ENCODE results near the gene GET3.

Gene GET3

GRCh38 chr19:12752056-12752781 is 14.9 kb downstream of the GET3 start:
- DNase-seq (ENCODE audit: low spot score), result no peak

- no peak for DNase-seq (ENCODE audit: low spot score)
Measured at GRCh38 chr19:12754465-12755196, 17.3 kb downstream of the GET3 start.

- no peak for DNase-seq (ENCODE audit: low spot score)
Measured at GRCh38 chr19:12756150-12756883, 19.0 kb downstream of the GET3 start.

GRCh38 chr19:12757544-12758274 is 20.4 kb downstream of the GET3 start:
- DNase-seq (ENCODE audit: low spot score), result peak; percentile 95

- DNase-seq (ENCODE audit: low spot score), result no peak
Measured at GRCh38 chr19:12759686-12760085, 22.4 kb downstream of the GET3 start.

- DNase-seq (ENCODE audit: low spot score), result no peak
Measured at GRCh38 chr19:12763100-12763499, 25.8 kb downstream of the GET3 start.

GRCh38 chr19:12764698-12765097 is 27.4 kb downstream of the GET3 start:
- no peak for DNase-seq (ENCODE audit: low spot score)

GRCh38 chr19:12766051-12766521 is 28.8 kb downstream of the GET3 start:
- DNase-seq (ENCODE audit: low spot score), result peak; percentile 93

- no peak for DNase-seq (ENCODE audit: low spot score)
Measured at GRCh38 chr19:12767150-12767549, 29.9 kb downstream of the GET3 start.

- no peak for DNase-seq (ENCODE audit: low spot score)
Measured at GRCh38 chr19:12767666-12768065, 30.4 kb downstream of the GET3 start.

- DNase-seq (ENCODE audit: low spot score), result no peak
Measured at GRCh38 chr19:12769689-12770088, 32.4 kb downstream of the GET3 start.

GRCh38 chr19:12770922-12771321 is 33.6 kb downstream of the GET3 start:
- no peak for DNase-seq (ENCODE audit: low spot score)

GRCh38 chr19:12772323-12772722 is 35.0 kb downstream of the GET3 start:
- DNase-seq (ENCODE audit: low spot score), result no peak

GRCh38 chr19:12773571-12773970 is 36.3 kb downstream of the GET3 start:
- DNase-seq (ENCODE audit: low spot score), result no peak

- no peak for DNase-seq (ENCODE audit: low spot score)
Measured at GRCh38 chr19:12774588-12775555, 37.6 kb downstream of the GET3 start, which contains the start of gene HOOK2. Gene HOOK2, minus strand, starts transcription at chr19:12775552. Its CDS starts 103 bp downstream, at chr19:12775449.

GRCh38 chr19:12777217-12778016 is 40.1 kb downstream of the GET3 start:
- peak; percentile 88 for DNase-seq (ENCODE audit: low spot score)

- DNase-seq (ENCODE audit: low spot score), result peak; percentile 79
Measured at GRCh38 chr19:12778017-12778904, 41.0 kb downstream of the GET3 start.

GRCh38 chr19:12778905-12779161 is 41.5 kb downstream of the GET3 start:
- DNase-seq (ENCODE audit: low spot score), result no peak

Measured in D341Med (cell line).